ENCODE results near the gene GIGYF2.

DNA sequence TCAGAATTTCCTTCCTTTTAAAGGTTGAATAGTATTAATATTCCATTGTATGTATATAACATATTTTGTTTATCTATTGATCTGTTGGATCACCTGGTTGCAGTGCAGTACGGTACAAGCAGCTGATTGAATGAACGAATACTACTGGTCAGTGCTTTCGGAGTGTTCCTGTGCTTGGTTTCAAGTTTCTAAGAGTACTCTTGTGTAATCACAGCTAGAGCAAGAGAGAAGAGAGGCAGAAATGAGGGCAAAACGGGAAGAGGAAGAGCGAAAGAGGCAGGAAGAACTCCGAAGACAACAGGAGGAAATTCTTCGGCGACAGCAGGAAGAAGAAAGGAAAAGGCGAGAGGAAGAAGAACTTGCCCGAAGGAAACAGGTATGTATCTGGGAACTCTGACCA lies 119.5 kb downstream of the GIGYF2 start:
- TF ChIP-seq TEAD4 (IDR thresholded peaks at IDR 0.05; ENCODE audit: borderline replicate concordance, insufficient read depth) (no peak), EZH2phosphoT487 (IDR thresholded peaks at IDR 0.05; ENCODE audit: borderline replicate concordance, low read depth) (no peak), NFIC (IDR thresholded peaks at IDR 0.05; ENCODE audit: borderline replicate concordance) (no peak), RXRA (IDR thresholded peaks at IDR 0.05; ENCODE audit: borderline replicate concordance, low read depth) (no peak), FOXM1 (IDR thresholded peaks at IDR 0.05; ENCODE audit: low read depth) (no peak)
- TF ChIP-seq, protein P1, sequence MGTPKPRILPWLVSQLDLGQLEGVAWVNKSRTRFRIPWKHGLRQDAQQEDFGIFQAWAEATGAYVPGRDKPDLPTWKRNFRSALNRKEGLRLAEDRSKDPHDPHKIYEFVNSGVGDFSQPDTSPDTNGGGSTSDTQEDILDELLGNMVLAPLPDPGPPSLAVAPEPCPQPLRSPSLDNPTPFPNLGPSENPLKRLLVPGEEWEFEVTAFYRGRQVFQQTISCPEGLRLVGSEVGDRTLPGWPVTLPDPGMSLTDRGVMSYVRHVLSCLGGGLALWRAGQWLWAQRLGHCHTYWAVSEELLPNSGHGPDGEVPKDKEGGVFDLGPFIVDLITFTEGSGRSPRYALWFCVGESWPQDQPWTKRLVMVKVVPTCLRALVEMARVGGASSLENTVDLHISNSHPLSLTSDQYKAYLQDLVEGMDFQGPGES (IDR thresholded peaks at IDR 0.05; ENCODE audit: low read depth, low read length), result no peak
- TF ChIP-seq, protein P2, sequence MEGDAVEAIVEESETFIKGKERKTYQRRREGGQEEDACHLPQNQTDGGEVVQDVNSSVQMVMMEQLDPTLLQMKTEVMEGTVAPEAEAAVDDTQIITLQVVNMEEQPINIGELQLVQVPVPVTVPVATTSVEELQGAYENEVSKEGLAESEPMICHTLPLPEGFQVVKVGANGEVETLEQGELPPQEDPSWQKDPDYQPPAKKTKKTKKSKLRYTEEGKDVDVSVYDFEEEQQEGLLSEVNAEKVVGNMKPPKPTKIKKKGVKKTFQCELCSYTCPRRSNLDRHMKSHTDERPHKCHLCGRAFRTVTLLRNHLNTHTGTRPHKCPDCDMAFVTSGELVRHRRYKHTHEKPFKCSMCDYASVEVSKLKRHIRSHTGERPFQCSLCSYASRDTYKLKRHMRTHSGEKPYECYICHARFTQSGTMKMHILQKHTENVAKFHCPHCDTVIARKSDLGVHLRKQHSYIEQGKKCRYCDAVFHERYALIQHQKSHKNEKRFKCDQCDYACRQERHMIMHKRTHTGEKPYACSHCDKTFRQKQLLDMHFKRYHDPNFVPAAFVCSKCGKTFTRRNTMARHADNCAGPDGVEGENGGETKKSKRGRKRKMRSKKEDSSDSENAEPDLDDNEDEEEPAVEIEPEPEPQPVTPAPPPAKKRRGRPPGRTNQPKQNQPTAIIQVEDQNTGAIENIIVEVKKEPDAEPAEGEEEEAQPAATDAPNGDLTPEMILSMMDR (IDR thresholded peaks at IDR 0.05), result no peak
- TF ChIP-seq, protein P3, sequence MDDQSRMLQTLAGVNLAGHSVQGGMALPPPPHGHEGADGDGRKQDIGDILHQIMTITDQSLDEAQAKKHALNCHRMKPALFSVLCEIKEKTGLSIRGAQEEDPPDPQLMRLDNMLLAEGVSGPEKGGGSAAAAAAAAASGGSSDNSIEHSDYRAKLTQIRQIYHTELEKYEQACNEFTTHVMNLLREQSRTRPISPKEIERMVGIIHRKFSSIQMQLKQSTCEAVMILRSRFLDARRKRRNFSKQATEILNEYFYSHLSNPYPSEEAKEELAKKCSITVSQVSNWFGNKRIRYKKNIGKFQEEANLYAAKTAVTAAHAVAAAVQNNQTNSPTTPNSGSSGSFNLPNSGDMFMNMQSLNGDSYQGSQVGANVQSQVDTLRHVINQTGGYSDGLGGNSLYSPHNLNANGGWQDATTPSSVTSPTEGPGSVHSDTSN (IDR thresholded peaks at IDR 0.05), result no peak
